Astrocyte of the spinal cord (primary cell): ENCODE data around the gene POLRMT.

Experiments
- DNase-seq: peaks from one replicate; pipeline ENCODE4 v3.0.0; 2011; ENCODE audit warnings: low read depth, low spot score
- H3K4me3 ChIP-seq: 2 replicates; pipeline ENCODE4 v1.5.1; 2011; ENCODE audit warnings: low read depth, mild to moderate bottlenecking, low read length, moderate library complexity
- in situ Hi-C: cut with HindIII; loops from 2 replicates; pipeline ENCODE4 v1.10.0; 2017; ENCODE audit warnings: low sequenced_read_pairs
- TF ChIP-seq, protein P1 (sequence below): IDR thresholded peaks from 2 replicates; pipeline ENCODE4 v1.5.1; 2012; ENCODE audit warnings: low read depth, mild to moderate bottlenecking, low read length, inconsistent platforms

Gene POLRMT

DNA sequence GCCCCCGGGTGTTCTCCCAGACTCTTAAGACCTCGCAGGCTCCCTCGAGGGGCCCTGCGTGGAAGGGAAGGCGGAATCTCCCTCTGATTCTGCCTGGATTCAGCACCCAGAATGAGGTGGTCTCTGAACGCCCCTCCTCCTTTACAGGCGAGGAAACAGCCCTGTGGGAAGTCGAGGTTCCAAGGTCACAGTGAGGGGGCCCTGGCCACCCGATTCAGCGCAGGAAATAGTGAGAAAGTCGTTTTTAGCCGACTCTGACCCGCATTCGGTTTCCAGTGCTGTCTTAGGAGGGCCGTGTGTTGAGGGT is 59.9 kb downstream of the POLRMT start:
- in situ Hi-C loops: no loop called here
- TF ChIP-seq, protein P1, sequence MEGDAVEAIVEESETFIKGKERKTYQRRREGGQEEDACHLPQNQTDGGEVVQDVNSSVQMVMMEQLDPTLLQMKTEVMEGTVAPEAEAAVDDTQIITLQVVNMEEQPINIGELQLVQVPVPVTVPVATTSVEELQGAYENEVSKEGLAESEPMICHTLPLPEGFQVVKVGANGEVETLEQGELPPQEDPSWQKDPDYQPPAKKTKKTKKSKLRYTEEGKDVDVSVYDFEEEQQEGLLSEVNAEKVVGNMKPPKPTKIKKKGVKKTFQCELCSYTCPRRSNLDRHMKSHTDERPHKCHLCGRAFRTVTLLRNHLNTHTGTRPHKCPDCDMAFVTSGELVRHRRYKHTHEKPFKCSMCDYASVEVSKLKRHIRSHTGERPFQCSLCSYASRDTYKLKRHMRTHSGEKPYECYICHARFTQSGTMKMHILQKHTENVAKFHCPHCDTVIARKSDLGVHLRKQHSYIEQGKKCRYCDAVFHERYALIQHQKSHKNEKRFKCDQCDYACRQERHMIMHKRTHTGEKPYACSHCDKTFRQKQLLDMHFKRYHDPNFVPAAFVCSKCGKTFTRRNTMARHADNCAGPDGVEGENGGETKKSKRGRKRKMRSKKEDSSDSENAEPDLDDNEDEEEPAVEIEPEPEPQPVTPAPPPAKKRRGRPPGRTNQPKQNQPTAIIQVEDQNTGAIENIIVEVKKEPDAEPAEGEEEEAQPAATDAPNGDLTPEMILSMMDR: no peak

DNA sequence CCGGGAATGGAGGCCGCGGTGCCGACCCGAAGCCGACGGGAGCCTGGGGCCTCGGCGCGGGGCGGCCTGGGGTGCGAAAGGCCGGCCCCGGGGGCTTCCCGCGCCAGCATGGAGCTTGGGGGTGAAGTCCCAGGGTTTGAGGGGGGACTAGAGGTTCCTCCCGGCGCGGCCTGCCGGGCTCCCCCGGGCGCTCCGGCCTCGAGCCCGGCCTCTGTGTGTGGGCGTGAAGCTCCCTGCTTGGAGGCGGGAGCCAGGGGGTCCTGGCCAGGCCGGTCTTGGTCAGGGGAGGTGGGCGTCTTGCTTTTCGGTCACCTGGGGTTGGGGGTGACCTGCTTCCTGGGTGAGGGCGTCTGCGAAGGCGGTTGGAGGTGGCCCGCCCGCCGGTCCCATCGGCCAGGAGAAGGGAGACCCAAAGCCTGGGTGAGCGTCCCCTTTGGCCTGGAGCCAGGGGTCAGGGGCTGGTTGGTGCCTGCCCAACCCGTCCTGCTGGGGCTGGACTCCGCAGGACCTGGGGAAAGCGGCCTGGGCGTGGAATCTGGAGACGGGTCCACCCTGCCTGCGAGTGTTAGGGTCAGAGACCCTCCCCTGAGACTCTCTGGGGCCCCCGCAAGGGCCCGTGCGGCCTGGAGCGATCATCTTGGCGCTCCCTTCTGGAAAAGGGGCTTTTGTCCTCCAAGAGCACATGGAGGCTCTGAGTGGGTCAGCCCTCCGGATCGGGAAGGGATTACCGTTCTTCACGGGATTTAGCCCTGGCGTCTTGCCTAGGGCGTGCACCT is 60.4 kb downstream of the POLRMT start:
- TF ChIP-seq, protein P1: no peak
- H3K4me3 ChIP-seq: peak overlapping the region; percentile 74
- in situ Hi-C loops: no loop called here
- DNase-seq: peak; percentile 60

More for the DNA sequence above, 59.9 kb downstream of the POLRMT start:
- DNase-seq: no peak
- H3K4me3 ChIP-seq: peak overlapping the region; percentile 74

DNA sequence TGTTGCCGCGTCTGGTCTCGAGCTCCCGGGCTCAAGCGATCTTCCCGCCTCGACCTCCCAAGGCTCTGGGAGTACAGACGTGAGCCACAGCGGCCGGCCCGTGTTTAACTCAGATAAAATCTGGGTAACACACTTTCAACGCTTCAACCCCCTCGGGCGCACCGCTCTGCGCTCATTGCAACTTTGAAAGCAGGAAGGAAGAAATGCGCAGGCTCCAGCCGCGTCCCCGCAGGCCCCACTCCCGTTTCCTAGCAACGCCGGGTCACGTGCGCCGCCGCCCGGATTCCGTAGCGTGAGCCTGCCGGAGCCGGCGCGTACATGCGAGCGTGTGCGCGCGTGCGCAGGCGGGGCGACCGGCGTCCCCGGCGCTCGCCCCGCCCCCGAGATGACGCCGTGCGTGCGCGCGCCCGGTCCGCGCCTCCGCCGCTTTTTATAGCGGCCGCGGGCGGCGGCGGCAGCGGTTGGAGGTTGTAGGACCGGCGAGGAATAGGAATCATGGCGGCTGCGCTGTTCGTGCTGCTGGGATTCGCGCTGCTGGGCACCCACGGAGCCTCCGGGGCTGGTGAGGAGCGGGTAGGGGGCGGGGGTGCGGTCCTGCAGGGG is 61.1 kb downstream of the POLRMT start, which contains the start of gene BSG:
BSG (plus strand) TSS at position 457 of the 603 bp plus-strand sequence; CDS start at position 496, 39 bp downstream.
- in situ Hi-C loops: no loop called here
- peak within 1 kb of the TSS; percentile 74 for H3K4me3 ChIP-seq
- peak; percentile 97 for DNase-seq
- TF ChIP-seq, protein P1: no peak

DNA sequence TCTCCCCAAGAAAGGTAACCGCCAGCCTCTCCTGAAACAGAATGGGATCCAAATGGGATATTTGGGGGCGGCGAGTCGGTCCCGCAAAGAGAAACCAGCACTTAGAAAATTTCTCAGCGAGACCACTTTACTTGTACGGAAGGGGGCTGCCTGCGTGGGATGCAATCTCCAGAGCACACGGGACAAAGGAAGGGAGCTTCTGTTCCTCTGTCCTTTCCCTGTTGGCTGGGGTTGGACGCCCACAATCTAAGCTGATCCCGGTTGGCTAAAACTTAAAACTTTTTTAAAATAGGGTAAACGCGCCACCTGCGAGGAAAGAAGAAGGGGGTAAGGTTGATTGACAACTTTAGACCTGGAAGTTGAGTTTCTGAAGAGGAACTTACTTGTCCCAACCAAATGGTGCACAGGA is 61.8 kb downstream of the POLRMT start:
- TF ChIP-seq, protein P1: no peak
- in situ Hi-C loops: no loop called here
- no peak for DNase-seq
- peak overlapping the region; percentile 53 for H3K4me3 ChIP-seq

DNA sequence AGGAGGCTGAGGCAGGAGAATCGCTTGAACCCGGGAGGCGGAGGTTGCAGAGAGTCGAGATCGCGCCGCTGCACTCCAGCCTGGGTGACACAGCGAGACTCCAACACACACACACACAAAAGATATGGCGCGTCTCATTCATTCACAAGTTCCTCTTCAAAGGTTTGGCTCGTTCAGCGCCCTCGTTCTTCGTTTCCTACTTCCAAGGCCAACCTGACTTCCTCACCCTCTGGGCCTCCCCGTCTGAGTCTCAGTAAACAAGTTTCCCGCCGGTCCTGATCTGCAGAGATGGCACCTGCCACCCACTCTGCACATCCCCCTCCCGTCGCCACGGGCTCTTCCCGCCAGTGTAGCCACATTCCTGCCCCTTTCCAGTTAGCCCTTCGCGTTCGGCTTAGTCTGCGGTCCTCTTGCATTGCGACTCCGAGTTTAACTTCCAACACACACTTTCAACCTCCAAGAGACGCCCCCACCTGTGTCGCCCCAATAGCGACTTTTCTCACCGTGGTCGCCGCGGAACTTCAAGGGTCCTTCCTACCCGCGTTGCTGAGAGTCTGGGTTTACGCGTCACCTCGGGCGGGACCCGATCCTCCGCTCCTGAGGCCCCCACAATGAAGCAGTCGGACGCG is 62.3 kb downstream of the POLRMT start:
- no peak for DNase-seq
- TF ChIP-seq, protein P1: no peak
- in situ Hi-C loops: no loop called here
- H3K4me3 ChIP-seq: peak overlapping the region; percentile 53

DNA sequence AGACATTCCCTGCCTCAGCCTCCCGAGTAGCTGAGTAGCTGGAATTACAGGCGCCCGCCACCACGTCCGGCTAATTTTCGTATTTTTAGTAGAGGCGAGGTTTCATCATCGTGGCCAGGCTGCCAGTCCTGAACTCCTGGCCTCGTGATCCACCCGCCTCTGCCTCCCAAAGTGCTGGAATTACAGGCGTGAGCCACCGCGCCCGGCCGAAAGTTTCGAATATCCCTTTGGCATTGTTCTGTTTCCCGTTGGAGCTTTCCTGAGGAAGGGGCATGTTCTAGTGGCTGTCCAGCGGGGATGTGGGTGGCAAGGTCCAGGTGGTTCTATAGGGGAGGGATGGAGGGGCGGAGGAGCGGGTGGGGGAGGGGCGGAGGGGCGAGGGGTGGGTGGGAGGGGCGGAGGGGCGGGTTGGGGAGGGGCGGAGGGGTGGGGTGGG is 63.1 kb downstream of the POLRMT start:
- no peak overlapping the region for H3K4me3 ChIP-seq
- DNase-seq: no peak
- in situ Hi-C loops: no loop called here
- TF ChIP-seq, protein P1: no peak
